A673 (cell line): ENCODE data around the gene TRPM1.

Source experiments
- CTCF ChIP-seq: fragments of 300-800, 200-600 bp; sonication (generic); conservative IDR thresholded peaks from 2 replicates; pipeline ENCODE4 v1.5.1; 2017; ENCODE audit warnings: low read depth, mild to moderate bottlenecking, antibody characterized with exemption, low read length, moderate library complexity, mixed read lengths
- EZH2 ChIP-seq: fragments of 200-600 bp; sonication (generic); IDR thresholded peaks from 2 replicates; pipeline ENCODE4 v1.6.1; 2017; ENCODE audit warnings: borderline replicate concordance, low read depth, mild to moderate bottlenecking, mixed read lengths, antibody characterized with exemption, low read length; ENCODE audit not compliant: poor library complexity, severe bottlenecking

GRCh38 chr15:31062911-31063310 is 38.6 kb downstream of the TRPM1 start:
- TF ChIP-seq CTCF (no peak), EZH2 (no peak)
